Activated CD4-positive, alpha-beta T cell treated with anti-CD3 and anti-CD28 coated beads for 36 hours (primary cell): Measurements from ENCODE around the gene CCDC14. TPM values are rescaled to one million over a fixed set of nuclear protein-coding genes. Genes with fewer than 3 reads are reported as not detected.
"Not testable (repeated sequence)": the region's sequence is repeated elsewhere in the genome, so short reads cannot be mapped to it uniquely, and the experiment has no call there.

ENCODE experiments used
- ATAC-seq: fragments of 200-7000 bp; cut with Tn5 transposase; one replicate; pipeline ENCODE4 v1.10.0; 2021; ENCODE audit warnings: mild to moderate bottlenecking, moderate library complexity
- CTCF ChIA-PET: fragments of 350-600 bp; sonication (Branson Sonifier 250); formaldehyde crosslinking; loops from one replicate; lab custom pipeline; 2021; ENCODE audit warnings: antibody characterized with exemption; lab: Charles Lee
- POLR2A ChIA-PET: fragments of 350-600 bp; sonication (Branson Sonifier 250); formaldehyde crosslinking; loops from one replicate; lab custom pipeline; 2021; ENCODE audit warnings: antibody characterized with exemption, inconsistent platforms; lab: Charles Lee
- DNase-seq: peaks from one replicate; pipeline ENCODE4 v3.0.0-alpha.2; 2020
- H3K27ac Mint-ChIP-seq: one replicate; pipeline ENCODE4 v1.8.0; 2021; ENCODE audit warnings: mixed read lengths
- H3K27me3 Mint-ChIP-seq: one replicate; pipeline ENCODE4 v1.8.0; 2021; ENCODE audit warnings: mixed read lengths
- H3K36me3 Mint-ChIP-seq: one replicate; pipeline ENCODE4 v1.8.0; 2021; ENCODE audit warnings: low read depth, mixed read lengths
- H3K4me1 Mint-ChIP-seq: one replicate; pipeline ENCODE4 v1.8.0; 2021; ENCODE audit warnings: mixed read lengths
- H3K4me3 Mint-ChIP-seq: one replicate; pipeline ENCODE4 v1.8.0; 2021; ENCODE audit warnings: mild to moderate bottlenecking, moderate library complexity, mixed read lengths
- H3K9me3 Mint-ChIP-seq: one replicate; pipeline ENCODE4 v1.8.0; 2021; ENCODE audit warnings: low read depth, mixed read lengths
- intact Hi-C, 2 experiments: fragments of 100-400 bp; cut with DNase I in 1 of 2; cut with micrococcal nuclease in 1 of 2; formaldehyde crosslinking; loops; one replicate each; pipeline versions ENCODE4 v1.14.2 to v1.15.1; 2022 to 2024; cut with DNase I, micrococcal nuclease
- total RNA-seq, 2 experiments: library from RNA; stranded (reverse); gene quantifications; one replicate each; pipeline ENCODE4 v1.2.3, GENCODE V29; 2021

Gene CCDC14
- total RNA-seq, 2 experiments from 2014 or later = 35.4 to 52.4 TPM

DNA sequence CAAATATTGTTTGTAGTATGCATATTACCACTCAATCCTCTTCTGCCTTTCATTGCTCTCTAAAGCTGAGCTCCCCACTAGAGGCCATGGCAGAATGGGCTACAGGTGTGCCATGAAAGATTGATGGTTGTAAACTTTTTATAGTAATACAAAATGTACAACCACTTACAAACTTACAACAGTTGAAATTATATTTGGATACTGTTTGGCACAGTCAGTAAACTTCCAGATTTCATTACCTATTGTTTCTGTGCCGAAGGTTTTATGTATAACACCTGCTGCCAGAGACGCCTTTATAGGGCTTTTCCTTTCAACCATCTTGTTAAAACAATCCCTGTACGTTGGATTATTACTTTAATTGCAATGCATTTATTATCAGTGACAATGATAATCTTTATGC, 23.9 kb upstream of the CCDC14 start:
- POLR2A ChIA-PET = no interaction called here
- intact Hi-C loops = loop anchor here in 1 of 2 experiments (10.0 kb wide), 1 partner anchor 340 kb away; no protein-coding TSS in a partner anchor

DNA sequence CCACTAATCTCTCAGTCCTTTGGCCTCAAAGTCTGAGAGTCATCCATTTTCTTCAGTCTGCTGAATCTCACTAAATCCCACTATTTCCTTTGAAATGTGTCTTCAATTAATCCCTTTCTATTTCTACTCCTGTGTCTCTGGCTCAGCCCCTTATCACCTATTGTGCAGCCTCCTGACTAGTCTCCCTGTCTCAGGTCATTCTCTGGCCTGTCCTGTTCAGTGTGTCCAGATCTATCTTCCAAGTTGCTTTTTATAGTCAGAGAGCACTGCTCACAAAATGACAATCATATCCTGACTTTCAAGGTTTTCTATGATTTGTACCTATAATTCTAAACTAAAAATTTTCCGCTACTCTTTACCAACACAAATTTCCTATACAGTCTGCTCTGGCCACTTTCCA, 23.3 kb upstream of the CCDC14 start:
- no peak for ATAC-seq
- DNase-seq = no peak
- H3K4me3 Mint-ChIP-seq = no peak overlapping the region
- ChIA-PET CTCF (interaction anchor here (0.9 kb wide), 1 partner anchor 94 kb away, joined by 4 read pairs; no protein-coding TSS in a partner anchor), POLR2A (no interaction called here)
- H3K27ac Mint-ChIP-seq = no peak overlapping the region
- intact Hi-C loops = loop anchor here in 1 of 2 experiments (10.0 kb wide), 1 partner anchor 340 kb away; no protein-coding TSS in a partner anchor
- no peaks in the 10 kb centered on the region for H3K36me3 Mint-ChIP-seq
- H3K27me3 Mint-ChIP-seq = peaks cover 49% of the 10 kb centered on the region
- H3K4me1 Mint-ChIP-seq = peaks cover 4% of the 10 kb centered on the region
- no peaks in the 10 kb centered on the region for H3K9me3 Mint-ChIP-seq

More for the DNA sequence above, 23.9 kb upstream of the CCDC14 start:
- DNase-seq (no peak), ATAC-seq (no peak)
- no peak overlapping the region for H3K4me3 Mint-ChIP-seq
- H3K9me3 Mint-ChIP-seq = no peaks in the 10 kb centered on the region
- peaks cover 50% of the 10 kb centered on the region for H3K27me3 Mint-ChIP-seq
- H3K4me1 Mint-ChIP-seq = peaks cover 2% of the 10 kb centered on the region
- CTCF ChIA-PET = interaction anchor here (0.9 kb wide), 1 partner anchor 94 kb away, joined by 4 read pairs; no protein-coding TSS in a partner anchor
- H3K27ac Mint-ChIP-seq = no peak overlapping the region
- H3K36me3 Mint-ChIP-seq = no peaks in the 10 kb centered on the region

DNA sequence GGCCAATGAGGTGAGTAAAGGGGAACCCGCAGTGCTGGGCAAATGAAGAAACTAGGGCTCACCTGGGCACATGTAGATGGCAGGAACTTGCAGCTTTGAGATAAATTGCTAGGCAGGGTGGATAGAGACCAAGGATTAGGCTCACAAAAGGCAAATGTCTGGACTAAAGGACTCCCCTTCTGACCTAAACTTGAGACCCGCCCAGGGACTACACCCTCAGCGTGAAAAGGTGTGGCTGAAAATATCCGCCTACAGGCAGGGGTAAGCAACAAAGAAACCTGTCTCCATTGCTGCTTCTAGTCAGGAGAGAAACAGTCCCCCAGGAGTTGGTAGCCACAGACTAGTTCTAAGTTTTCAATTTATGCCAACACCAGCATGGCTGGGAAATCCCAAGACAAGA, 20.3 kb upstream of the CCDC14 start:
- CTCF ChIA-PET = interaction anchor here (1.1 to 1.2 kb wide), 2 partner anchors 13 to 19 kb away, joined by 3 read pairs; no protein-coding TSS in a partner anchor
- H3K4me3 Mint-ChIP-seq, H3K36me3 Mint-ChIP-seq, H3K4me1 Mint-ChIP-seq, DNase-seq, ATAC-seq, H3K9me3 Mint-ChIP-seq, POLR2A ChIA-PET, H3K27ac Mint-ChIP-seq: not testable (repeated sequence)
- peaks cover 32% of the 10 kb centered on the region for H3K27me3 Mint-ChIP-seq
- intact Hi-C loops = loop anchor here in 1 of 2 experiments (10.0 kb wide), 1 partner anchor 337 kb away; no protein-coding TSS in a partner anchor

DNA sequence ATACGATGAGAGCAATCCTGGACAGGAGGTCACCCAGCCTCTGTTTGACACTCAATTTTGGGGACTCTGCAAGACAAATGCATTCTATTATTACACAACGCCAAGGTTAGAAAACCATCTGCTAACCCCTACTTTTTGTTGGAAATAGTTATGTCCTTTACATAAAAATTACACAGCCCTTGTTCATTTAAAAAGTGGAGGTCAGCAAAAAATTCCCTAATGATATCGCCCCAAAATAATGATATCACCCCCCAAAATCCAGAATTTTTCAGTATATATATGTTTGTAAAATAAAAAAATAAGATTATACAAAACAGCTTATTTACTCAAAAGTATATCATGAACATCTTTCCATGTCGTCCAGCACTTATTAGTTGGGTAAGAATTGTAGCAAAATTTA, 19.5 kb upstream of the CCDC14 start:
- no peaks in the 10 kb centered on the region for H3K36me3 Mint-ChIP-seq
- ATAC-seq (no peak), DNase-seq (no peak)
- H3K9me3 Mint-ChIP-seq = no peaks in the 10 kb centered on the region
- intact Hi-C loops = loop anchor here in 1 of 2 experiments (10.0 kb wide), 1 partner anchor 336 kb away; no protein-coding TSS in a partner anchor
- H3K27me3 Mint-ChIP-seq = peaks cover 31% of the 10 kb centered on the region
- ChIA-PET POLR2A (no interaction called here), CTCF (interaction anchor here (0.5 to 1.3 kb wide), 5 partner anchors 10 to 205 kb away, joined by 3 to 4 read pairs (median 3); no protein-coding TSS in a partner anchor)
- peaks cover 4% of the 10 kb centered on the region for H3K4me1 Mint-ChIP-seq
- H3K4me3 Mint-ChIP-seq = no peak overlapping the region
- no peak overlapping the region for H3K27ac Mint-ChIP-seq

DNA sequence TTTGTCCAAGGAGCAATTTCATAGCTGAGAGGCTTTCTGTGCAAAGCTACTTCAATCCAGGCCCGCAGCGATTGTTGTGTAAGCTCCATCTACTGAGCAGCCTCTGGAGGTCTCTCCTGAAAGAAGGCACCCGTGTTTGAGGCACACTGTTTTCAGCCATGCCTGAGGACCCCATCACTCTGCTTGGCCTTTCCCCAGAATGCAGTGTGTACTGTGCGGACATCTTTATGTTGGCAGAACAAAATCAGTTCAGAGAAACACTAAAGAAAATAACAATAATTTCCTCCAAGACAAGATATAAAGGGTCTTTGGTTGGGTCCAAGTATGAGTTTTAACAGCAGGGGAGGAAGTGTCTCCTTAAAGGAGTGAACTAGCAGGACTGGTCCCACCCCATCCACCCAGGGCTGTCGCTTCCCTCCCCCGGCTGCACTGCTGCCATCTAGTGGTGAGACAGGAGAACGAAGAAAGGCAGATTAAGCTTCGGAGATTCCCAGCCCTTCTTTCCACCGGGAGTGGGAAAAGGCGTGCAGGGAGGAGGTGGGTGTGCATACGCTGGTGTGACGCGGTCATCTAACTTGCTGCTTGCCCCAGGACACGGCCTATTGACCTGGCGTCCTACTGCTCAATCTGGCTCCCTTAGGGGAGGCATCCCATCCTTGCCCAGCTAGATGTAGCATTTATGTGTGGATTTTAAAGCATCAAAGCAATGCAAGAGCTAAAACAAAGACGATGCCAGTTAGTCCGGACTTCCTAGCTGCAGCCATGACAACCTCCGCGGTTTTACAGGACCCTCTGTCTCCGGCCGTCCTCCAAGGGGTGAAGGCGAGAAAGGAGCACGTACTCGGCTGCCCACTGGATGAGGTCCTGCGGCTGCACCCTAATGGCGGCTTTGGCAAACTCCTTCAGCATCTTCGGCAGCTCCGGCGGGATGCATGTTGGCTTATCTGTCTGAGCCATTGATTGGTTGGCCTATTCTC, 18.8 kb upstream of the CCDC14 start:
- H3K27me3 Mint-ChIP-seq = peaks cover 31% of the 10 kb centered on the region
- H3K9me3 Mint-ChIP-seq, H3K4me1 Mint-ChIP-seq, H3K36me3 Mint-ChIP-seq, POLR2A ChIA-PET, H3K27ac Mint-ChIP-seq, H3K4me3 Mint-ChIP-seq: not testable (repeated sequence)
- DNase-seq (peak; percentile 34), ATAC-seq (peak; percentile 88)
- CTCF ChIA-PET = interaction anchor here (0.5 to 1.3 kb wide), 5 partner anchors 10 to 204 kb away, joined by 3 to 4 read pairs (median 3); no protein-coding TSS in a partner anchor
- intact Hi-C loops = loop anchor here in 1 of 2 experiments (10.0 kb wide), 1 partner anchor 335 kb away; no protein-coding TSS in a partner anchor

DNA sequence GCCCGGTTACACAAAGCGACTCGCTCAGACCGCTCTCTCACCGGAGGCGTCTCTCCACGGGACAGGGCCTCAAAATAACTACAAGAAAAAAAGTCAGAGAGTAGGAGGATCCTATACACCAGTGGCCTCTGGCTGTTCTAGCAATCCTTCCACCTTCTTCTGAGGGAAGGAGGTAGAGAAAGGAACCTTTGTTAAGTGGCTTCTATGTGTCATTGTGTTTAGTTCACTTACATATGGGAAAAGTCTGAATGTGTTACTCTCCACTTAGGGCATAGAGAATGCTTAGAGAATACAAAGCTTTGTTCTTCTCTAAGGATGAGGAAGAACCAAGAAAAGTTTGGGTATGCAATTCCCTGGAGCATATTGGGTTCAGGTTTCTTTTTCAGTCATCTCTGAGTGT, 15.9 kb upstream of the CCDC14 start:
- H3K9me3 Mint-ChIP-seq, DNase-seq, H3K27ac Mint-ChIP-seq, POLR2A ChIA-PET, H3K4me3 Mint-ChIP-seq, H3K36me3 Mint-ChIP-seq, H3K4me1 Mint-ChIP-seq, CTCF ChIA-PET, intact Hi-C loops, ATAC-seq: not testable (repeated sequence)
- peaks cover 16% of the 10 kb centered on the region for H3K27me3 Mint-ChIP-seq

DNA sequence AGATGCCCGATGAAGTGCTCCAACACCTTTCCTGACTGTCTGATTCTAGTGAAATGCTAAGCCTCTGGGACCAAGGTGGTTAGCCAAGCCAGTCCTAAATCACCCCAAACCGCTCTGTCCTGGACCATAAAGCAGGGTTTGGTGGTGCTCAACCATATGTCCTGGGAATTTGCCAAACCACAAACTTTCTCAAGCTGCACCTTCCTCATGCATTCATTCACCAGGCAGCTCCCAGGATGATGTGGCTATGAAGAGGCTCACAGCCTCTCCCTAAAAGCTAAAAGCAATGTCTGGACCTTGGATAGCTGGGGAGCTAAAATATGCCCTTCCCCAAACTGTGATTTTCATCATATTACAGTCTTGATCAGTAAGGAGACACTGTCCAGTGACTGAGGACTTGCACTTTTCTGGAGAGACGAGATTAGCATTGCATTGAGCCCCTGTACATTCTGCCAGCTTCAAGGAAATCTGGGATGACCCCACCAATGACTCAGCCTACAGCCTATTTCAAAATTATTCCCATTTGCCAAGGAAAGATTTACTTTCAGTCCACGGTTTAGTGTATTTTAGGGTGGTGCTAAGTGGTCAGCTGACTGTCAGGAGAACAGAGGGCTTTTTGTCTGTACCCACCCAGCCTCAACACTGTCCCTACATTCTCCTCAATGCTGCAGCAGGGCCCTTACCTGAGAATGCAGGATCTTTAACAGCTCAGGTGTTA, 15.3 kb upstream of the CCDC14 start:
- POLR2A ChIA-PET, ATAC-seq, intact Hi-C loops, DNase-seq, H3K36me3 Mint-ChIP-seq, H3K4me1 Mint-ChIP-seq, H3K9me3 Mint-ChIP-seq, H3K4me3 Mint-ChIP-seq, H3K27ac Mint-ChIP-seq, CTCF ChIA-PET: not testable (repeated sequence)
- H3K27me3 Mint-ChIP-seq = peaks cover 15% of the 10 kb centered on the region

DNA sequence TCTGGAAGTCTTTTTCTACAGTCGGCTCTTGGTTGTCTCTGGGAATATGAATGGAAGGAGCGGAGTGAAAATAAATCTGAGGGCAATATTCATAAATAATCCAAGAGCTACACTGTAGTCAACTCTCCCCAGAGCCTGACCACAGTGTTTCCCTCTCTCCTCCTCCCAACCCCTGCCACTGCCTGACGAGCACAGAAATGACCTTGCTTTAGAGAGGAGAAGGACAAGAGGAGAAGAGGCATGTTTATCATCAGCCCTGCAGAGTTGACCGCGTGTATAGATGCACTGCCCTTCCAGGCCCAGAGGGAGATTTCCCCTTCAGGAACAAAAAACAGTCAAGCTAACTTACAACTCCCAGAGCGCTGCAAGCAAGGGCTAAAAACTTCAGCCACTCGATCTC, 14.0 kb upstream of the CCDC14 start:
- H3K4me3 Mint-ChIP-seq, ATAC-seq, H3K36me3 Mint-ChIP-seq, H3K27me3 Mint-ChIP-seq, intact Hi-C loops, H3K27ac Mint-ChIP-seq, CTCF ChIA-PET, H3K9me3 Mint-ChIP-seq, POLR2A ChIA-PET, H3K4me1 Mint-ChIP-seq, DNase-seq: not testable (repeated sequence)

DNA sequence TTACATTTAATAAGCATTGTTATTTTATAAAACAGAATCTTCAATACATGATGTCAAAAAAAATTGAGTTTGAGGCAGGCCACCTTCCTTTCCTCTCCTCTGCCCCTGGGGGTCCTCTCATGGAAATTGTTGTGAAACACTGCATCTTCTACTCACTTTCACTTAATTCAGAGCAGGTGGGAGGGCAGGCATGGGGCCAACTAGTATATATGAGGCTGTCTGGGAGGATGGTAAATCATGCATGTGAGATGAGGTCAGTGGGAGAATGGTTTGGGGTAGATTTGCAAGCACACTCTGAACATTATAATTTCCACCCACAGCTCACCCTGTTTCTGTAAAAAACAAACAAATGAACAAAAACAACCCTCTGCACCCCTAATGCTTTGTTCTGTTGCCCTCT, 10.4 kb upstream of the CCDC14 start:
- Mint-ChIP-seq H3K4me1 (no peaks in the 10 kb centered on the region), H3K9me3 (no peaks in the 10 kb centered on the region), H3K27me3 (peaks cover 18% of the 10 kb centered on the region), H3K4me3 (no peak overlapping the region), H3K36me3 (no peaks in the 10 kb centered on the region), H3K27ac (no peak overlapping the region)
- intact Hi-C loops = no loop called here
- ChIA-PET CTCF (no interaction called here), POLR2A (no interaction called here)
- DNase-seq (no peak), ATAC-seq (no peak)

DNA sequence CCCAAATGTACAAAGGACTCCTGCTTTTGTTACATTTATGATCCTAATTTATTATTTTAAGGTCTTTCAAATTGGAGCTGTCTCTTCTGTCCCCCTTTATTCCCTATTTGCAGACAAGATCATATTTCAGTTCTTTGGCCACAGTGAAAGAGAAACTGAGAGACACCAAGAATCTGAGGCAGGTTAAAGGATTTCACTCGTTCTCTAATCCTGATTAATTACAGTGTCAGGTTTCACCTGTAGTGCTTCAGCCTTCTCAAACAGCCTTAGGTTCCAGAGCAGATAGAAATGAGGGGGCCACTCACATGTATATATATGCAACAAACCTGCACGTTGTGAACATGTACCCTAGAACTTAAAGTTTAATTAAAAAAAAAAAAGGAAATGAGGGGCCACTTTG, 6.2 kb upstream of the CCDC14 start:
- H3K27me3 Mint-ChIP-seq = peaks cover 23% of the 10 kb centered on the region
- POLR2A ChIA-PET, DNase-seq, H3K27ac Mint-ChIP-seq, ATAC-seq, intact Hi-C loops, CTCF ChIA-PET, H3K9me3 Mint-ChIP-seq, H3K36me3 Mint-ChIP-seq, H3K4me3 Mint-ChIP-seq, H3K4me1 Mint-ChIP-seq: not testable (repeated sequence)

DNA sequence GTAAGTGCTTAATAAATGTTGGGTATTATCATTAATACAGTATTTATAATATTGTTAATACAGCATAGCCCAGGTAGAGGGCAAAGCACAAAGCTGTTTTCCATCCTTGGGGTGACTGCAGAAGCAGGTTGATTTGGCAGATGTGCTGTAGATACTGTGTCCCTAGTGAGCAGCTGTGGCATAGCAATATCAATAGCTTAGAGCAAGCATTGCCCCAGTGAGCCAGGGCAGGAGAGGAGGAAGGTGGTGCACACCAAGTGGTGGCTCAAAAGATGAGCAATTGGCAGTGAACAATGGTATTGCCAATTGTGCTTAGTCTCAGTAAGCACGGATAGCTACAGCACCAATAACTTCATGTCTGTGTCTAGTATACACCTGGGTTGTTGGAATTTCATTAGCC, 5.8 kb upstream of the CCDC14 start:
- DNase-seq, POLR2A ChIA-PET, H3K27ac Mint-ChIP-seq, intact Hi-C loops, H3K4me3 Mint-ChIP-seq, H3K36me3 Mint-ChIP-seq, CTCF ChIA-PET, H3K9me3 Mint-ChIP-seq, H3K4me1 Mint-ChIP-seq: not testable (repeated sequence)
- H3K27me3 Mint-ChIP-seq = peaks cover 22% of the 10 kb centered on the region
- ATAC-seq = peak; percentile 74
